ENCODE data around the gene ZFYVE21. TPM values are rescaled to one million over a fixed set of nuclear protein-coding genes. Genes with fewer than 3 reads are reported as not detected.

ZFYVE21 gene
- total RNA-seq, 6 experiments from 2014 or later: 40.9 to 47.7 (median 42.1) TPM

DNA sequence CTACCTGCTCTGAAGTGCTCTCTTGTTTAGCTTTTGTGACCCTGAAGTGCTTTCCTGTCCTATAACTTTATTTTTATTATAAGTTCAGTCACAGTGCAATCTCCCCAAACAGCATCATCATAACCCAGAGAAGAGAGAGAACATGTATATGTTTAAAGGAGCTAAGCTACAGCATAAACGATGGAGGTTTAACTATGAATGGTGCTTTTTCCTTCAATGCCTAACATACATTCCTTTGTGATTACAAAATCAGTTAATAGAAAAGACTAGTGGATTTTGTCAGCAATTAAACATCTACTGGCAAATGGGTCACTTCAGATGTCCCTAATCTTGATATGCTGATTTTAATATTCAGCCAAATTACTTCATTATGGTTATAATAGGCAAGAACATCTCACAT, 46.4 kb downstream of the ZFYVE21 start:
- H3K4me1 Mint-ChIP-seq (ENCODE audit: low read depth): peaks cover 13% of the 10 kb centered on the region

GRCh38 chr14:103762541-103762940, 46.9 kb downstream of the ZFYVE21 start:
- H3K36me3 Mint-ChIP-seq (ENCODE audit: low read depth): no peaks in the 10 kb centered on the region; the same call in 1 of the 2 replicates
- H3K27me3 Mint-ChIP-seq (ENCODE audit: insufficient read depth): peaks cover 1% of the 10 kb centered on the region; the same call in 1 of the 2 replicates
- H3K4me3 Mint-ChIP-seq: no peak overlapping the region
- TF ChIP-seq, protein P1, sequence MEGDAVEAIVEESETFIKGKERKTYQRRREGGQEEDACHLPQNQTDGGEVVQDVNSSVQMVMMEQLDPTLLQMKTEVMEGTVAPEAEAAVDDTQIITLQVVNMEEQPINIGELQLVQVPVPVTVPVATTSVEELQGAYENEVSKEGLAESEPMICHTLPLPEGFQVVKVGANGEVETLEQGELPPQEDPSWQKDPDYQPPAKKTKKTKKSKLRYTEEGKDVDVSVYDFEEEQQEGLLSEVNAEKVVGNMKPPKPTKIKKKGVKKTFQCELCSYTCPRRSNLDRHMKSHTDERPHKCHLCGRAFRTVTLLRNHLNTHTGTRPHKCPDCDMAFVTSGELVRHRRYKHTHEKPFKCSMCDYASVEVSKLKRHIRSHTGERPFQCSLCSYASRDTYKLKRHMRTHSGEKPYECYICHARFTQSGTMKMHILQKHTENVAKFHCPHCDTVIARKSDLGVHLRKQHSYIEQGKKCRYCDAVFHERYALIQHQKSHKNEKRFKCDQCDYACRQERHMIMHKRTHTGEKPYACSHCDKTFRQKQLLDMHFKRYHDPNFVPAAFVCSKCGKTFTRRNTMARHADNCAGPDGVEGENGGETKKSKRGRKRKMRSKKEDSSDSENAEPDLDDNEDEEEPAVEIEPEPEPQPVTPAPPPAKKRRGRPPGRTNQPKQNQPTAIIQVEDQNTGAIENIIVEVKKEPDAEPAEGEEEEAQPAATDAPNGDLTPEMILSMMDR (IDR thresholded peaks at IDR 0.05): no peak
- H3K4me1 Mint-ChIP-seq (ENCODE audit: low read depth): peaks cover 13% of the 10 kb centered on the region
- no peaks in the 10 kb centered on the region for H3K9me3 Mint-ChIP-seq
- no peak overlapping the region for H3K27ac Mint-ChIP-seq
- DNase-seq: no peak

More for the DNA sequence above, 46.4 kb downstream of the ZFYVE21 start:
- no peaks in the 10 kb centered on the region; the same call in 1 of the 2 replicates for H3K36me3 Mint-ChIP-seq (ENCODE audit: low read depth)
- TF ChIP-seq, protein P1 (IDR thresholded peaks at IDR 0.05): no peak
- no peaks in the 10 kb centered on the region for H3K9me3 Mint-ChIP-seq
- H3K4me3 Mint-ChIP-seq: no peak overlapping the region
- no peak overlapping the region for H3K27ac Mint-ChIP-seq
- H3K27me3 Mint-ChIP-seq (ENCODE audit: insufficient read depth): peaks cover 1% of the 10 kb centered on the region; the same call in 1 of the 2 replicates
- no peak for DNase-seq

DNA sequence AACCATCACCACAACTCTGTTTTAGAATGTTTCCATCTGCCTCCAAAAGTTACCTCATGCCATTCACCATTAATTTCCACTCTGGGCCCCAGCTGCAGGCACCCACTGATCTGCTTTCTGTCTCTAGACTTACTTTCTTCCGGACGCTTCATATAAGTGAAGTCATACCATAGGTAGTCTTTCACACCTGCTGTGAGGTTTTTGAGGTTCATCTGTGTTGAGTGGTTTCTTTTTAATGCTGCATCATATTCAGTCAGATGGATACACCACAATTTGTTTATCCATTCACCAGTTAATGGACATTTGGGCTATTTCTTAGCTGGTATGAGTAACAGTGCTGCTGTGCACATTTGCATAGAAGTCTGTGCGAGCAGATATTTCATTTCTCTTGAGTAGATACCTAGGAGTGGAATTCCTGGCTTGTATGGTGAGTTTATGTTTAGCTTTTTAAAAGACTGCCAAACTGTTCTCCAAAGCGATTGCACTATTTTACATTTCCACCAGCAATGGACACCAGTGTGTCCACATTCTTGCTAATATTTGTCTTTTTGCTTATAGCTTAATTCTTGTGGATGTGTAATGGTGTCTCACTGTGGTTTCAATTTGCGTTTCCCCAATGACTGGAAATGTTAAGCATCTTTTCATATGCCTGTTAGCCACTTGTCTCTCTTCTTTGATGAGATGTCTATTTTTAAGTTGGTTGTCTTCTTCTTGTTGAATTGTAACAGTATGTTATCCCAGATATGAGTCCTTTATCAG, 48.3 kb downstream of the ZFYVE21 start:
- Mint-ChIP-seq H3K4me3 (no peak overlapping the region), H3K27ac (no peak overlapping the region), H3K9me3 (no peaks in the 10 kb centered on the region), H3K36me3 (ENCODE audit: low read depth) (no peaks in the 10 kb centered on the region; the same call in 1 of the 2 replicates), H3K27me3 (ENCODE audit: insufficient read depth) (peaks cover 1% of the 10 kb centered on the region; the same call in 1 of the 2 replicates), H3K4me1 (ENCODE audit: low read depth) (peaks cover 13% of the 10 kb centered on the region)
- no peak for DNase-seq
- TF ChIP-seq, protein P1 (IDR thresholded peaks at IDR 0.05): no peak

GRCh38 chr14:103765526-103765925, 49.9 kb downstream of the ZFYVE21 start:
- Mint-ChIP-seq H3K36me3 (ENCODE audit: low read depth) (no peaks in the 10 kb centered on the region; the same call in 1 of the 2 replicates), H3K27me3 (ENCODE audit: insufficient read depth) (peaks cover 1% of the 10 kb centered on the region; the same call in 1 of the 2 replicates), H3K4me3 (no peak overlapping the region), H3K27ac (no peak overlapping the region), H3K4me1 (ENCODE audit: low read depth) (peaks cover 13% of the 10 kb centered on the region), H3K9me3 (no peaks in the 10 kb centered on the region)
- no peak for DNase-seq
- TF ChIP-seq, protein P1 (IDR thresholded peaks at IDR 0.05): no peak

DNA sequence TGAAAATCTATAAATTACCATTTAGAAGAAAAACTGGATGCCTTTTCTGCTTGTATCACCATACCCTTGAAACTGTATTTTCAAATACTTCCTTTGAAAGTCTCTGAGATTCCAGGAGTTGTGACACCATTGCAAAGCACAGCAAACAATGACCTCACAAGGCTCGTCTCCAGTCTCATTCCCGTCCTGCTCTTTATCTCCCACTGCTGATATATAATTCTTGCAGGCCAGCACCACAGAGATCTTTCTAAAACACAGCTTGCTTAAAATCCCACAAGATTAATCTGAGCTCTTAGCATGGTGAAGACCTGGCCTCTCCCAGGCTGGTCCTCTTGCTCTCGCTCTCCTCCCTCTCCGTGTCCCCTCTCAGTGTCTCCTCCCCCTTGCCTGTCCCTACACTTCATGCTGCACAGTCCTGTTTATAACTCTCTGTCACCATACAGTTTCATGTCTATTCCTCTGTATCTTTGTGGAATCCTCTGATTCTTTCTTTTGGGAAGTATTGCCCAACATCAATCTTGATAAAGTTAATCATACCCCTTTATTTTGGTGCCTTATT, 51.8 kb downstream of the ZFYVE21 start:
- no peak overlapping the region for H3K27ac Mint-ChIP-seq
- DNase-seq: no peak
- H3K36me3 Mint-ChIP-seq (ENCODE audit: low read depth): no peaks in the 10 kb centered on the region; the same call in 1 of the 2 replicates
- TF ChIP-seq, protein P1 (IDR thresholded peaks at IDR 0.05): no peak
- peaks cover 5% of the 10 kb centered on the region for H3K4me1 Mint-ChIP-seq (ENCODE audit: low read depth)
- H3K27me3 Mint-ChIP-seq (ENCODE audit: insufficient read depth): peaks cover 1% of the 10 kb centered on the region; the same call in 1 of the 2 replicates
- H3K9me3 Mint-ChIP-seq: no peaks in the 10 kb centered on the region
- no peak overlapping the region for H3K4me3 Mint-ChIP-seq

All from HFFc6 (cell line).